ENCODE results near the gene TMEM259. TPM values are rescaled to one million over a fixed set of nuclear protein-coding genes. Genes with fewer than 3 reads are reported as not detected.
"Not testable (repeated sequence)": the region's sequence is repeated elsewhere in the genome, so short reads cannot be mapped to it uniquely, and the experiment has no call there.

Gene TMEM259
- total RNA-seq, 4 donors from 2014 or later, result 226 to 676 (median 303) TPM

DNA sequence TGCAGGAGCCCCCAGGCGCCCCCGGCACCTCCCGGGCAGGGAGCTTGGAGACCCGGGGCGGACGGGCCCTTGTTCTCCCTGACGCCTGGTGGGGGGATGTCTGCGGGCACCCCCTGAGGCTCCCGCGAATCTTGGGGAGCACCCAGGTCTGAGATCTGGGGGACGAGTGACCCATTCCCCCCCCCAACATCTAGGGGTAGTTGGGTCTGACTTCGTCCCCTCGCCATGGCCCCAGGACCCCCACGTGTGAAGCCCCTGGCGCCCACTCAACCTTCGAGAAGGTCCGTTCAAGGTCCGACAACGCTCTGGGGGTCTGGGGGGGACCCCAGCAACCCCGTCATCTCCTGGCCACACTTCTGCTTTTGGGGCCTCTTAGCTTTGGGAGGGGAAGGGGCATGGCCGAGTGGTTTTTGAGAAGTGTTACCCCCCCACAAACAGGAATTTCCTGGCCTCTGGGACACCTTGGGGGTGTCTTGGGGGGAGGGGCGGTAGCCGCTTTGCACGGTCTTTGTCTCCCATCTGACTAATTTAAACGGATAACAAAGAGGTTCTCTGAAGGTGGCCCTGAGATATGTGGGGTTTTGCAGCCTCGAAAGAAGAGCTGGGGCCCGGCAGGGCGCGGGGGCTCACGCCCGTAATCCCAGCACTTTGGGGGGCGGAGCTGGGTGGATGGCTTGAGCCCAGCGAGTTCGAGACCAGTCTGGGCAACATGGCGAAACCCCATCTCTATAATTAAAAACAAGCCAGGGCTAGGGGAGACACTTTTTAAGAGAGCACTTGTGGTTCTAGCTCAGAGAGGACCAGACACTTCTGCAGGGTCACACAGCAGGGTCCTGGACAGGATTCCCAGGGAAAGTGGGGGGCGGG is 6.1 kb upstream of the TMEM259 start:
- TF ChIP-seq, protein P1, sequence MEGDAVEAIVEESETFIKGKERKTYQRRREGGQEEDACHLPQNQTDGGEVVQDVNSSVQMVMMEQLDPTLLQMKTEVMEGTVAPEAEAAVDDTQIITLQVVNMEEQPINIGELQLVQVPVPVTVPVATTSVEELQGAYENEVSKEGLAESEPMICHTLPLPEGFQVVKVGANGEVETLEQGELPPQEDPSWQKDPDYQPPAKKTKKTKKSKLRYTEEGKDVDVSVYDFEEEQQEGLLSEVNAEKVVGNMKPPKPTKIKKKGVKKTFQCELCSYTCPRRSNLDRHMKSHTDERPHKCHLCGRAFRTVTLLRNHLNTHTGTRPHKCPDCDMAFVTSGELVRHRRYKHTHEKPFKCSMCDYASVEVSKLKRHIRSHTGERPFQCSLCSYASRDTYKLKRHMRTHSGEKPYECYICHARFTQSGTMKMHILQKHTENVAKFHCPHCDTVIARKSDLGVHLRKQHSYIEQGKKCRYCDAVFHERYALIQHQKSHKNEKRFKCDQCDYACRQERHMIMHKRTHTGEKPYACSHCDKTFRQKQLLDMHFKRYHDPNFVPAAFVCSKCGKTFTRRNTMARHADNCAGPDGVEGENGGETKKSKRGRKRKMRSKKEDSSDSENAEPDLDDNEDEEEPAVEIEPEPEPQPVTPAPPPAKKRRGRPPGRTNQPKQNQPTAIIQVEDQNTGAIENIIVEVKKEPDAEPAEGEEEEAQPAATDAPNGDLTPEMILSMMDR (IDR thresholded peaks at IDR 0.05), result no peak
- WGBS, 2 donors (ENCODE audit: low coverage in 1 of 2), result 2% methylated on average over 18 of the region's 36 CpGs; no CpG with 5 or more reads in 1 of the 2 donors
- Histone ChIP-seq H3K4me1 (peaks cover 17 to 52% (median 36%) of the 10 kb centered on the region in 4 donors), H3K27me3 (no peaks in the 10 kb centered on the region), H3K27ac (peak overlapping the region; percentile 91 to 97 (median 94)), H3K36me3 (peaks cover 0 to 3% (median 1%) of the 10 kb centered on the region in 4 donors), H3K4me3 (peak overlapping the region; percentile 44 to 87 (median 72)), H3K9me3 (no peaks in the 10 kb centered on the region)
- no peak for DNase-seq
- in situ Hi-C loops (cut with MboI; ENCODE audit: low pct_ligation_motif_present in 1 of 4, low pct_unique_long_range_greater_than_20kb in 1 of 4, low sequenced_read_pairs in 3 of 4) (no loop called here), intact Hi-C loops (cut with DNase I; ENCODE audit: low total_unique reads) (loop anchor here (10.0 kb wide), 1 partner anchor 218 kb away; the partner anchor contains the start of genes ATP5F1D and MIDN)

DNA sequence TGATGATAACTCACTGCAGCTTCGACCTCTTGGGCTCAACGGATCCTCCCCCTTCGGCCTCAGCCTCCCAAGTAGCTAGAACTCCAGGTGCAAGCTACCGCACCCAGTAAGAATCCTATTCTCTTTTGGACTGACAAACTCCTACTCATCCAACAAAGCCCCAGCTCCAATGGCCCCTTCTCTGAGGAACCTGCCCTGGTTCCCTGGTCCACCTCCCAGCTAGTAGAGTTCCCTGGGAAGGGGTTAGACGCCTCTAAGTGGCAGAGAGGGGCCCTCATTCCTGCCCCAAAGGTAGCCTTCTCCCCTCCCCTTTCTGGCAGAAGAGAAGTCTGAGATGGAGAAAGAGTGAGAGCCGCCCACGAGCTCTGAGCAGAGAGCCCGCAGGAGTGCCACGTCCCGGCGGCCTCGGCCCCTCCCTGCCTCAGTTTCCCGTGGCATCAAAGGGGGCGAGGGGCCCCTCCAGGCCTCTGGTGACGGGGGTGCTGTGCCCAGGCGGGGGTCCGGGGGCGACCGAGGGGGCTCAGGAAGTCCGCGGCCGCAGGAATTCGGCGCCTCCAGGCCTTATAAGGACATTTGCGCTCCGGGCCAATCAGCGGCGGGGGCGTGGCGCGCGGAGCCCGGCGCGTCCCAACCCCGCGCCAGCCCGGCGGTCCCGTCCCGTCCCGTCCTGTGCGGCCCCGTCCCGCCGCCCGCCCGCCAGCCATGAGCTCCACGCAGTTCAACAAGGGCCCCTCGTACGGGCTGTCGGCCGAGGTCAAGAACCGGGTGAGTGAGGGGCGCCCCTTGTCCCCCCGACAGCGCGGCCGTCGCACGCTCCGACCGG is 5.2 kb upstream of the TMEM259 start, which contains the start of gene CNN2:
TSS of gene CNN2 (plus strand) at position 649 of the 823 bp plus-strand sequence. CDS start at position 703, 54 bp downstream.
- TF ChIP-seq POLR2AphosphoS5 (IDR thresholded peaks at IDR 0.05), result peak; percentile 86 to 97 (median 93)
- peak; percentile 83 for TF ChIP-seq POLR2A (IDR thresholded peaks at IDR 0.05)
- TF ChIP-seq, protein P1 (IDR thresholded peaks at IDR 0.05), result no peak
- no peak for TF ChIP-seq EP300 (IDR thresholded peaks at IDR 0.05; ENCODE audit: low read depth)
- no peaks in the 10 kb centered on the region for H3K36me3 ChIP-seq
- H3K9me3 ChIP-seq, result no peaks in the 10 kb centered on the region
- peak; percentile 87 for DNase-seq
- H3K4me3 ChIP-seq, result peak within 1 kb of the TSS; percentile 44 to 87 (median 72)
- intact Hi-C loops (cut with DNase I; ENCODE audit: low total_unique reads) (loop anchor here (10.0 kb wide), 1 partner anchor 219 kb away; the partner anchor contains the start of genes ATP5F1D and MIDN), in situ Hi-C loops (cut with MboI; ENCODE audit: low pct_ligation_motif_present in 1 of 4, low pct_unique_long_range_greater_than_20kb in 1 of 4, low sequenced_read_pairs in 3 of 4) (no loop called here)
- WGBS, 2 donors (ENCODE audit: low coverage in 1 of 2), result 11 to 30% methylated on average over 3 to 24 of the region's 63 CpGs
- peaks cover 21 to 56% (median 41%) of the 10 kb centered on the region in 4 donors for H3K4me1 ChIP-seq
- H3K27me3 ChIP-seq, result no peaks in the 10 kb centered on the region
- peak within 1 kb of the TSS; percentile 91 to 97 (median 94) for H3K27ac ChIP-seq

DNA sequence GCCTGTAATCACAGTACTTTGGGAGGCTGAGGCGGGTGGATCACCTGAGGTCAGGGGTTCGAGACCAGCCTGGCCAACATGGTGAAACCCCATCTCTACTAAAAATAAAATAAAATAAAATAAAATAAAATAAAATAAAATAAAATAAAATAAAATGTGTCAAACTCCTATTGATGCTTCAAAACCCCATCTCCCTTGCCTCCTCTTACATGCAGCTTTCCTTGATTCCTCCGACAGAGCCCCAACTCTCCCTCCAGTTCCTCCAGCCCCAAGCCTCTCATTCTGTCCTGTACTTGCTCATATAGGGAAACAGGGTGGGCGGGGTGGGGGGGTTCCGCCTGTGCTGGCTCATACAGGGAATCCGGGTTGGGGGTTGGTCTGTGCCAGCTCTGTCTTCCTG is 4.2 kb upstream of the TMEM259 start:
- H3K36me3 ChIP-seq; in situ Hi-C loops (cut with MboI; ENCODE audit: low pct_ligation_motif_present in 1 of 4, low pct_unique_long_range_greater_than_20kb in 1 of 4, low sequenced_read_pairs in 3 of 4); H3K27me3 ChIP-seq; DNase-seq; H3K9me3 ChIP-seq; H3K4me3 ChIP-seq: not testable (repeated sequence)
- intact Hi-C loops (cut with DNase I; ENCODE audit: low total_unique reads), result loop anchor here (10.0 kb wide), 1 partner anchor 220 kb away; the partner anchor contains the start of genes ATP5F1D and MIDN
- peaks cover 14 to 46% (median 36%) of the 10 kb centered on the region in 4 donors for H3K4me1 ChIP-seq
- WGBS, 2 donors (ENCODE audit: low coverage in 1 of 2), result 67 to 84% methylated on average over 2 to 6 of the region's 6 CpGs
- H3K27ac ChIP-seq, result peak overlapping the region; percentile 14 to 97 (median 92)

DNA sequence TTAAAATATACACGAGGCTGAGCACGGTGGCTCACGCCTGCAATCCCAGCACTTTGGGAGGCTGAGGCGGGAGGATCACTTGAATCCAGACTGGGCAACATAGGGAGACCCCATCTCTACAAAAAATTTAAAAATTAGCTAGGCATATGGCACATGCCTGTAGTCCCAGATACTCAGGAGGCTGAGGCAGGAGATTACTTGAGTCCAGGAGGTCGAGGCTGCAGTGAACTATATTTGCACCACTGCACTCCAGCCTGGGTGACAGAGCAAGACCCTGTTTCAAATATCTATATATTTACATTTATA is 2.9 kb upstream of the TMEM259 start:
- H3K4me1 ChIP-seq, result peaks cover 17 to 45% (median 39%) of the 10 kb centered on the region in 4 donors
- intact Hi-C loops (cut with DNase I; ENCODE audit: low total_unique reads), result loop anchor here (10.0 kb wide), 1 partner anchor 221 kb away; the partner anchor contains the start of genes ATP5F1D and MIDN
- WGBS, 2 donors (ENCODE audit: low coverage in 1 of 2), result 48 to 59% methylated on average over 2 to 5 of the region's 5 CpGs
- H3K27me3 ChIP-seq; H3K4me3 ChIP-seq; DNase-seq; H3K36me3 ChIP-seq; in situ Hi-C loops (cut with MboI; ENCODE audit: low pct_ligation_motif_present in 1 of 4, low pct_unique_long_range_greater_than_20kb in 1 of 4, low sequenced_read_pairs in 3 of 4); H3K9me3 ChIP-seq: not testable (repeated sequence)
- peak overlapping the region in 1 of 4 donors; percentile 92 for H3K27ac ChIP-seq
